HL-60 (cell line): ENCODE results near the gene RRP15.

Experiments used
- DNase-seq, 2 experiments: peaks; one replicate each; pipeline ENCODE4 v3.0.0-alpha.2; 2010 to 2020; ENCODE audit warnings: low read depth in 1 of 2, low spot score in 1 of 2
- H3K27ac ChIP-seq: fragments of 250-450 bp; sonication (Bioruptor Pico); replicated peaks from 2 replicates; pipeline ENCODE4 v1.5.1; 2020; ENCODE audit warnings: mild to moderate bottlenecking, moderate library complexity
- H3K27me3 ChIP-seq: fragments of 250-450 bp; sonication (Bioruptor Pico); 2 replicates; pipeline ENCODE4 v1.5.1; 2021; ENCODE audit warnings: mild to moderate bottlenecking, moderate library complexity; ENCODE audit not compliant: insufficient read depth, poor library complexity, severe bottlenecking
- H3K4me3 ChIP-seq: replicated peaks from 2 replicates; pipeline ENCODE4 v1.5.1; 2011; ENCODE audit warnings: mild to moderate bottlenecking, control low read depth, low read length; ENCODE audit not compliant: insufficient read depth
- GABPA ChIP-seq: IDR thresholded peaks from 2 replicates; pipeline ENCODE4 v1.6.1; 2012; ENCODE audit warnings: low read depth
- POLR2AphosphoS5 ChIP-seq: IDR thresholded peaks from 2 replicates; pipeline ENCODE4 v1.6.1; 2012; ENCODE audit warnings: low read depth
- SPI1 ChIP-seq: IDR thresholded peaks from 2 replicates; pipeline ENCODE4 v1.6.1; 2012; ENCODE audit warnings: low read depth, mild to moderate bottlenecking, borderline replicate concordance
- TF ChIP-seq, protein P1 (sequence below): IDR thresholded peaks from 2 replicates; pipeline ENCODE4 v1.6.1; 2012; ENCODE audit warnings: low read depth; ENCODE audit not compliant: insufficient replicate concordance
- TF ChIP-seq, protein P2 (sequence below): IDR thresholded peaks from one replicate; pipeline ENCODE4 v1.5.1; 2011; ENCODE audit warnings: low read length, control low read depth, inconsistent platforms; ENCODE audit not compliant: insufficient read depth

Gene RRP15

DNA sequence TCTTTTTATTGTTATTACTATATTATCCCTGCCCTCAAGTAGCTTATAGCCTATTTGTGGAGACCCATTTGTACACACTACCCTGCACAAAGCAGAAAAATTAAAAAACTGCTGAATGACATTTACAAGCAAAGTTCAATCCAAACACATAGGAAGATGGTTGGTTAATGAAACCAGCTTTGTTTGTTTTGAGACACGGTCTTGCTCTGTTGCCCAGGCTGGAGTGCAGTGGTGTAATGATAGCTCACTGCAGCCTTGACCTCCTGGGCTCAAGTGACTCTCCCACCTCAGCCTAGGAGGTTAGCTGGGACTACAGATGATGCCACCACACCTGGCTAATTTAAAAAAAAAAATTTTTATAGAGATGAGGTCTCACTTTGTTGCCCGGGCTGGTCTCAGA, 91.6 kb downstream of the RRP15 start:
- Histone ChIP-seq H3K27ac (no peak overlapping the region), H3K4me3 (no peak overlapping the region), H3K27me3 (peaks cover 4% of the 10 kb centered on the region)
- no peak for DNase-seq
- TF ChIP-seq GABPA = no peak

DNA sequence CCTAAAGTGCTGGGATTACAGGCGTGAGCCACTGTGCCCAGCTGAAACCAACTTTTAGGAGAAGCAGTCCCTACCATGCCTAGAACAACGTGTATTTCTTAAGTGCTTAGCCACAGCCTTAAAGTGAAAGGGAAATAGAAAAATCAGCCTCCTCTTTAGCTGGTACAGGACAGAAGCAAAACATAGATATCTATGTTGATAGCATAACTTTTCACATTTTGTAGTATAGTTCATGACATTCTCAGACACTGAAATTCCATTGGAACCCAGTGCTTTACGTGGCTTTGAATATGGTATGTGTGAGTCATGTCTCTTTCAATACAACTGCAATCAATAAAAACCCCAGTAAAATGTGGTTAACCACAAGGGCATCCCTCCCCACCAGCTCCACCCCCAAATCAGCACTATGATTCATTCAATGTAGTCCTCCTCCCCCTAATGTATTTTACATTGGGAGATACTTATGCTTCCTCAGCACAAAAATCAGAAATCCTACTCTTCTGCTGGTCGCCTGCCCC, 92.1 kb downstream of the RRP15 start:
- Histone ChIP-seq H3K27me3 (peaks cover 4% of the 10 kb centered on the region), H3K4me3 (no peak overlapping the region), H3K27ac (no peak overlapping the region)
- TF ChIP-seq SPI1 (no peak), POLR2AphosphoS5 (peak; percentile 42; the same call in 1 of the 2 replicates), GABPA (no peak)
- TF ChIP-seq, protein P1, sequence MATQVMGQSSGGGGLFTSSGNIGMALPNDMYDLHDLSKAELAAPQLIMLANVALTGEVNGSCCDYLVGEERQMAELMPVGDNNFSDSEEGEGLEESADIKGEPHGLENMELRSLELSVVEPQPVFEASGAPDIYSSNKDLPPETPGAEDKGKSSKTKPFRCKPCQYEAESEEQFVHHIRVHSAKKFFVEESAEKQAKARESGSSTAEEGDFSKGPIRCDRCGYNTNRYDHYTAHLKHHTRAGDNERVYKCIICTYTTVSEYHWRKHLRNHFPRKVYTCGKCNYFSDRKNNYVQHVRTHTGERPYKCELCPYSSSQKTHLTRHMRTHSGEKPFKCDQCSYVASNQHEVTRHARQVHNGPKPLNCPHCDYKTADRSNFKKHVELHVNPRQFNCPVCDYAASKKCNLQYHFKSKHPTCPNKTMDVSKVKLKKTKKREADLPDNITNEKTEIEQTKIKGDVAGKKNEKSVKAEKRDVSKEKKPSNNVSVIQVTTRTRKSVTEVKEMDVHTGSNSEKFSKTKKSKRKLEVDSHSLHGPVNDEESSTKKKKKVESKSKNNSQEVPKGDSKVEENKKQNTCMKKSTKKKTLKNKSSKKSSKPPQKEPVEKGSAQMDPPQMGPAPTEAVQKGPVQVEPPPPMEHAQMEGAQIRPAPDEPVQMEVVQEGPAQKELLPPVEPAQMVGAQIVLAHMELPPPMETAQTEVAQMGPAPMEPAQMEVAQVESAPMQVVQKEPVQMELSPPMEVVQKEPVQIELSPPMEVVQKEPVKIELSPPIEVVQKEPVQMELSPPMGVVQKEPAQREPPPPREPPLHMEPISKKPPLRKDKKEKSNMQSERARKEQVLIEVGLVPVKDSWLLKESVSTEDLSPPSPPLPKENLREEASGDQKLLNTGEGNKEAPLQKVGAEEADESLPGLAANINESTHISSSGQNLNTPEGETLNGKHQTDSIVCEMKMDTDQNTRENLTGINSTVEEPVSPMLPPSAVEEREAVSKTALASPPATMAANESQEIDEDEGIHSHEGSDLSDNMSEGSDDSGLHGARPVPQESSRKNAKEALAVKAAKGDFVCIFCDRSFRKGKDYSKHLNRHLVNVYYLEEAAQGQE = no peak
- TF ChIP-seq, protein P2, sequence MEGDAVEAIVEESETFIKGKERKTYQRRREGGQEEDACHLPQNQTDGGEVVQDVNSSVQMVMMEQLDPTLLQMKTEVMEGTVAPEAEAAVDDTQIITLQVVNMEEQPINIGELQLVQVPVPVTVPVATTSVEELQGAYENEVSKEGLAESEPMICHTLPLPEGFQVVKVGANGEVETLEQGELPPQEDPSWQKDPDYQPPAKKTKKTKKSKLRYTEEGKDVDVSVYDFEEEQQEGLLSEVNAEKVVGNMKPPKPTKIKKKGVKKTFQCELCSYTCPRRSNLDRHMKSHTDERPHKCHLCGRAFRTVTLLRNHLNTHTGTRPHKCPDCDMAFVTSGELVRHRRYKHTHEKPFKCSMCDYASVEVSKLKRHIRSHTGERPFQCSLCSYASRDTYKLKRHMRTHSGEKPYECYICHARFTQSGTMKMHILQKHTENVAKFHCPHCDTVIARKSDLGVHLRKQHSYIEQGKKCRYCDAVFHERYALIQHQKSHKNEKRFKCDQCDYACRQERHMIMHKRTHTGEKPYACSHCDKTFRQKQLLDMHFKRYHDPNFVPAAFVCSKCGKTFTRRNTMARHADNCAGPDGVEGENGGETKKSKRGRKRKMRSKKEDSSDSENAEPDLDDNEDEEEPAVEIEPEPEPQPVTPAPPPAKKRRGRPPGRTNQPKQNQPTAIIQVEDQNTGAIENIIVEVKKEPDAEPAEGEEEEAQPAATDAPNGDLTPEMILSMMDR = no peak
- peak; percentile 8 to 55 for DNase-seq

DNA sequence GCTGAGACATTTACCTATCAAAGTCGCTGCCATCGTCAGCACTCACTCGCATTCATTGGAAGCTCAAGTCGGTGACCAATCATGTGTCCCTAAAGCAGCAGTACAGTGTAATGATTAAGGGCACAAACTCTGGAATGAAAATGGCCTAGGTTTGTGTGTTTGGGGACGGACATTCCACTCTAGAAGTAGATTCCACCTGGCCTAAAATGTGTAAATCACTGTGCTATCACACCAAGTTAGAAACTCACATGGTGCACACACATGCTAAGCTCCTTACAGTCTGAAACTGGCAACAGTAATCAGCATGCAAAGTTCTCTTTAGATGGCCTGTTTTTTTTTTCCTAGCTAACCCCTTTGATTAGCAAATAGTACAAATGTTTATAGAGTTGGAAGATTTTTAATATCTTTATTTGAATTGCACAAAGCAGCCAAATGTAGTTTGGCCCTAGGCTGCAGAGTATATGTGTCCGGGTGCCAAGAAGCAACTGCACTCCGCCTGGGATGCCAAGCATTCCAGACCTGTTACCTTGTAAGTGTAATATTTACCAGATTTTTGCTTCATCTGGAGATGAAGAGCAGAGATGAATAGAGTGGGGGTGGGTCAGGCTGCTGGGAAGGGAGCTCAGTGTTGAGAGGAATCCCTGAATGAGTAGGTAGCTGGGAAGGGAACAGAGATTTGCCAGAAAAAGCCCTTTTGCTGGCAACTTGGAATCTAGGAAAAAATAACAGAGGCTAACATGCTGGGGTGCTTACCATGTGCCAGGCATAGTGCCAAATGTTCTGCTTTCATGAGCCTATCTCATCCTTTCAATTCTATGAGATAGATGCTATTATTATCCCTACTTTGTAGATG, 95.3 kb downstream of the RRP15 start:
- H3K4me3 ChIP-seq = no peak overlapping the region
- TF ChIP-seq, protein P1 = no peak
- TF ChIP-seq POLR2AphosphoS5 (no peak), SPI1 (no peak), GABPA (no peak)
- TF ChIP-seq, protein P2 = no peak
- peaks cover 4% of the 10 kb centered on the region for H3K27me3 ChIP-seq
- no peak for DNase-seq
- no peak overlapping the region for H3K27ac ChIP-seq

DNA sequence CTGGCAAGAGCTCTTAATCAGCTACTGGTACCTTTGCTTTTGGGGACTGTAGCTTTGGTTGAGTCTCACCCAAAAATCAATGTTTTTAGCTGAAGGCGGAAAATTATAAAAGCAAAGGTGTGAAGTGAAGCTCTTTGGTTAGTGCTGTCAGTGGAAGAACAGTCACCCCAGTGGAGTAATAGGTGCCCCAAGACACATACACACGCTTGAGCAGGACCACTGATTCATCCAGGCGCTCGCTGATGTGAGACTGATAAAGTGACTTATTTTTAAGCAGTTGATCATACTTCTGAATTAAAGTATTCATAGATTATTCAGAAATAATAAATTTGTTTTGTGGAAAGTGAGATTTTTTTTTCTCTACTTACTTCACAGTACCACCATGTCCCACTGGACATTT, 97.2 kb downstream of the RRP15 start:
- no peak for DNase-seq
- TF ChIP-seq, protein P1 = no peak
- TF ChIP-seq SPI1 (no peak), GABPA (no peak), POLR2AphosphoS5 (no peak)
- TF ChIP-seq, protein P2 = no peak
- no peak overlapping the region for H3K4me3 ChIP-seq
- no peaks in the 10 kb centered on the region for H3K27me3 ChIP-seq
- no peak overlapping the region for H3K27ac ChIP-seq
